ENCODE data around the gene NUTM2F.
"Not testable (repeated sequence)": the region's sequence is repeated elsewhere in the genome, so short reads cannot be mapped to it uniquely, and the experiment has no call there.

Gene NUTM2F

GRCh38 chr9:94315034-94315984 lies 13.1 kb downstream of the NUTM2F start:
- DNase-seq: not testable (repeated sequence)

- DNase-seq: no peak
Measured at GRCh38 chr9:94303321-94303720, 25.1 kb downstream of the NUTM2F start.

- DNase-seq: no peak
Measured at GRCh38 chr9:94302426-94302825, 26.0 kb downstream of the NUTM2F start.

GRCh38 chr9:94301583-94301982 lies 26.9 kb downstream of the NUTM2F start:
- DNase-seq: no peak

GRCh38 chr9:94300470-94301301 lies 27.8 kb downstream of the NUTM2F start:
- no peak for DNase-seq

GRCh38 chr9:94298949-94299599 lies 29.4 kb downstream of the NUTM2F start:
- no peak for DNase-seq

GRCh38 chr9:94289691-94290090 lies 38.8 kb downstream of the NUTM2F start:
- DNase-seq: no peak

GRCh38 chr9:94287877-94288513 lies 40.4 kb downstream of the NUTM2F start:
- DNase-seq: no peak

GRCh38 chr9:94286116-94286515 lies 42.3 kb downstream of the NUTM2F start:
- DNase-seq: no peak

- no peak for DNase-seq
Measured at GRCh38 chr9:94281101-94281500, 47.3 kb downstream of the NUTM2F start.

- no peak for DNase-seq
Measured at GRCh38 chr9:94280409-94280989, 47.9 kb downstream of the NUTM2F start.

- no peak for DNase-seq
Measured at GRCh38 chr9:94277885-94278536, 50.4 kb downstream of the NUTM2F start.

GRCh38 chr9:94277029-94277428 lies 51.4 kb downstream of the NUTM2F start:
- not testable (repeated sequence) for DNase-seq

GRCh38 chr9:94270009-94270408 lies 58.4 kb downstream of the NUTM2F start:
- DNase-seq: no peak

GRCh38 chr9:94269264-94269663 lies 59.2 kb downstream of the NUTM2F start:
- DNase-seq: no peak
